Thymus (tissue), 14 donors: ENCODE measurements around the gene WFDC12. TPM values are rescaled to one million over a fixed set of nuclear protein-coding genes. Genes with fewer than 3 reads are reported as not detected.
"Not testable (repeated sequence)": the region's sequence is repeated elsewhere in the genome, so short reads cannot be mapped to it uniquely, and the experiment has no call there.

Experiments used
- DNase-seq, 9 donors: peaks; one replicate each; pipeline ENCODE4 v3.0.0-alpha.2; 2013; ENCODE audit warnings: low spot score in 9 of 9, low read depth in 6 of 9, missing footprints in 1 of 9
- H3K27ac ChIP-seq, 2 donors: one replicate each; pipeline ENCODE4 v1.5.1; 2013; ENCODE audit warnings: control low read depth in 1 of 2, low read depth in 1 of 2, low read length in 1 of 2, mild to moderate bottlenecking in 1 of 2, moderate library complexity in 1 of 2
- H3K27me3 ChIP-seq, 2 donors: one replicate each; pipeline ENCODE4 v1.5.1; 2013; ENCODE audit warnings: low read length in 1 of 2; ENCODE audit not compliant: control insufficient read depth in 2 of 2, insufficient read depth in 1 of 2
- H3K36me3 ChIP-seq, 2 donors: one replicate each; pipeline ENCODE4 v1.5.1; 2013; ENCODE audit warnings: low read length in 1 of 2, mild to moderate bottlenecking in 1 of 2, moderate library complexity in 1 of 2; ENCODE audit not compliant: control insufficient read depth in 2 of 2, insufficient read depth in 2 of 2
- H3K4me1 ChIP-seq, 2 donors: one replicate each; pipeline ENCODE4 v1.5.1; 2013; ENCODE audit warnings: low read length in 2 of 2; ENCODE audit not compliant: control insufficient read depth in 2 of 2, insufficient read depth in 2 of 2
- H3K4me3 ChIP-seq, 2 donors: one replicate each; pipeline ENCODE4 v1.5.1; 2013; ENCODE audit warnings: low read length in 2 of 2, control low read depth in 1 of 2, mild to moderate bottlenecking in 1 of 2
- H3K9me3 ChIP-seq, 2 donors: one replicate each; pipeline ENCODE4 v1.5.1; 2013; ENCODE audit warnings: low read length in 1 of 2, mild to moderate bottlenecking in 1 of 2; ENCODE audit not compliant: control insufficient read depth in 2 of 2, insufficient read depth in 1 of 2
- WGBS: extraction: QIAGEN DNeasy Blood & Tissue Kit; methylation state at CpG from one replicate; pipeline ENCODE4 v1.1.7; 2013; 5-methylcytosine and 5-hydroxymethylcytosine counted together
- long read RNA-seq, 10 donors: transcript quantifications; one replicate each; lab custom pipeline, GENCODE V29; 2026
- polyA plus RNA-seq: library from polyadenylated mRNA; stranded (reverse); fragments of 200-250 nt; gene quantifications from one replicate; pipeline ENCODE4 v1.2.3, GENCODE V29; 2013
- total RNA-seq: library from RNA; stranded (reverse); fragments of 120-200 nt; gene quantifications from one replicate; pipeline ENCODE4 v1.2.4, GENCODE V29; 2013
- donor health status: healthy.

The WFDC12 gene
- total RNA-seq (1.0 TPM), polyA plus RNA-seq (6.8 TPM)
- long read RNA-seq, donor 1, result 0 reads
- long read RNA-seq, donor 2, result 0 reads
- long read RNA-seq, donor 3, partial matches to known transcripts, result 0 of 1 reads
- long read RNA-seq, donor 3, other reads (novel, unspliced or antisense), result 0 of 1 reads
- long read RNA-seq, donor 4, result 0 reads
- long read RNA-seq, donor 5, result 0 reads
- long read RNA-seq, donor 6, result 0 reads
- long read RNA-seq, donor 7, partial matches to known transcripts, result 0 of 1 reads
- long read RNA-seq, donor 7, other reads (novel, unspliced or antisense), result 0 of 1 reads
- long read RNA-seq, donor 8, result 0 reads
- long read RNA-seq, donor 9, result 0 reads
- long read RNA-seq, donor 10, result 0 reads

DNA sequence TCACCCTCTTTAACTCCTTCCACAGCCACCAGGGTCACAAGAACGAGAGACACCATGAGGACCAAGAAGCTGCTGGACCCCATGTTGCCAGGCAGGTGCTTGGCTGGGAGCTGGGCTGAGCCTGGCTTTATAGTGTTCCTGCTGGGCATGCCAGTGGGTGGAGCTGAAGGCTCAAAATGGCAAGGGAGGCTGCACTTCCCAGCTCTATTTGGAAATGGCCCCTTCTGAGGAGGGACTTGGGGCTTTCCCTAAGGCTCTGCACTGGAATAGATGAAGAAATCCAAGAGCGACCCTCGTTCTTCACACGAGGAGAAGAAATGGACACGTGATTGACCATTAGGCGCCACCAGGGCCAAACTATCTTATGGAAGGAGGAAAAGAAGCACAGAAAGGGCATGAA, at the start of gene WFDC12:
Gene WFDC12, minus strand, starts transcription at position 101 of the 400 bp plus-strand sequence. Its CDS starts 18 bp downstream, at position 83.
- H3K27me3 ChIP-seq, result peaks cover 0 to 6% of the 10 kb centered on the region in 2 donors
- no peaks in the 10 kb centered on the region for H3K9me3 ChIP-seq
- 95% methylated on average over 6 of the region's 6 CpGs for WGBS
- no peak within 1 kb of the TSS for H3K27ac ChIP-seq
- H3K4me1 ChIP-seq, result no peaks in the 10 kb centered on the region
- DNase-seq, result no peak
- H3K4me3 ChIP-seq, result no peak within 1 kb of the TSS
- H3K36me3 ChIP-seq, result no peaks in the 10 kb centered on the region

DNA sequence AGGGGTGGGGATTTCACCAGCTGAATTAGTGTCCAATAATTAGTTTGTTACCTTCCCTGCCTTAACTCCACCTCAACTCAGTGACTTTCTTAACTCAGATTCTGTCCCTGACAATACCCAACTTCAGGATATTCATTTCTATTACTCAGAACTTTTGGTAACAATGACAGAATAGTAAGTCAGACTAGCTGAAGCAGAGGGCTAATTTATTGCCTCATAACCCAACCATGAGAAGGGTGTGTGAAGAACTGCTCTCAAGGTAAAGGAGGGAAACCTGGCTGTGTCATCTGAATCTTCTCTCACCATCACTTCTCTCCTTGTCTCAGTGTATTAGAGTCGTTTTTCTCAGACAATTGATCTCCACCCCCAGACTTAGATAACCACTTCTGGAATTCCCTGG, 49.3 kb upstream of the WFDC12 start:
- 31% methylated on average over 1 of the region's 1 CpG for WGBS
- no peak for DNase-seq
- no peaks in the 10 kb centered on the region for H3K9me3 ChIP-seq
- H3K36me3 ChIP-seq, result no peaks in the 10 kb centered on the region
- H3K4me3 ChIP-seq, result no peak overlapping the region
- H3K27me3 ChIP-seq, result peaks cover 0 to 3% of the 10 kb centered on the region in 2 donors
- H3K27ac ChIP-seq, result no peak overlapping the region
- no peaks in the 10 kb centered on the region for H3K4me1 ChIP-seq

GRCh38 chr20:45164906-45165305, 40.6 kb upstream of the WFDC12 start:
- no peaks in the 10 kb centered on the region for H3K9me3 ChIP-seq
- H3K4me3 ChIP-seq, result no peak overlapping the region
- no peaks in the 10 kb centered on the region for H3K36me3 ChIP-seq
- no peaks in the 10 kb centered on the region for H3K4me1 ChIP-seq
- DNase-seq, result no peak
- WGBS, result 84% methylated on average over 1 of the region's 1 CpG
- no peaks in the 10 kb centered on the region for H3K27me3 ChIP-seq
- H3K27ac ChIP-seq, result no peak overlapping the region

- no peak overlapping the region for H3K27ac ChIP-seq
- no peaks in the 10 kb centered on the region for H3K4me1 ChIP-seq
- H3K9me3 ChIP-seq, result no peaks in the 10 kb centered on the region
- WGBS, result 68% methylated on average over 1 of the region's 1 CpG
- DNase-seq, result no peak
- H3K27me3 ChIP-seq, result no peaks in the 10 kb centered on the region
- H3K36me3 ChIP-seq, result no peaks in the 10 kb centered on the region
- H3K4me3 ChIP-seq, result no peak overlapping the region
Measured at GRCh38 chr20:45163083-45163803, 39.0 kb upstream of the WFDC12 start.

- no peak overlapping the region for H3K27ac ChIP-seq
- no peaks in the 10 kb centered on the region for H3K27me3 ChIP-seq
- H3K4me1 ChIP-seq, result no peaks in the 10 kb centered on the region
- H3K4me3 ChIP-seq, result no peak overlapping the region
- no peaks in the 10 kb centered on the region for H3K9me3 ChIP-seq
- DNase-seq, result no peak
- H3K36me3 ChIP-seq, result no peaks in the 10 kb centered on the region
- WGBS, result 60% methylated on average over 1 of the region's 1 CpG
Measured at GRCh38 chr20:45157962-45158361, 33.7 kb upstream of the WFDC12 start.

- no peaks in the 10 kb centered on the region for H3K4me1 ChIP-seq
- DNase-seq, result no peak
- H3K27me3 ChIP-seq, result no peaks in the 10 kb centered on the region
- H3K4me3 ChIP-seq, result no peak overlapping the region
- no peaks in the 10 kb centered on the region for H3K9me3 ChIP-seq
- WGBS, result 49% methylated on average over 2 of the region's 2 CpGs
- H3K27ac ChIP-seq, result no peak overlapping the region
- no peaks in the 10 kb centered on the region for H3K36me3 ChIP-seq
Measured at GRCh38 chr20:45156713-45157112, 32.4 kb upstream of the WFDC12 start.

DNA sequence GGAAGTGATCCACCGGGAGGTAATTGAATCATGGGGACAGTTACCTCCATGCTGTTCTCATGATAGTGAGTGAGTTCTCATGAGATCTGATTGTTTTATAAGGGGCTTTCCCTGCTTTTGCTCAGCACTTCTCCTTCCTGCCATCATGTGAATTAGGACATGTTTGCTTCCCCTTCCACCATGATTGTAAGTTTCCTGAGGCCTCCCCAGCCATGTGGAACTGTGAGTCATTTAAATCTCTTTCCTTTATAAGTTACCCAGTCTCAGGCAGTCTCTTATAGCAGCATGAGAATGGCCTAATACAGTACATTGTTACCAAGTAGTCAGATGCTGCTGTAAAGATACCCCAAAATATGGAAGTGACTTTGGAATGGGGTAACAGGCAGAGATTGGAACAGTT, 30.5 kb upstream of the WFDC12 start:
- WGBS, result 98% methylated on average over 1 of the region's 1 CpG
- H3K9me3 ChIP-seq, H3K4me1 ChIP-seq, H3K27ac ChIP-seq, DNase-seq, H3K36me3 ChIP-seq, H3K27me3 ChIP-seq, H3K4me3 ChIP-seq: not testable (repeated sequence)

DNA sequence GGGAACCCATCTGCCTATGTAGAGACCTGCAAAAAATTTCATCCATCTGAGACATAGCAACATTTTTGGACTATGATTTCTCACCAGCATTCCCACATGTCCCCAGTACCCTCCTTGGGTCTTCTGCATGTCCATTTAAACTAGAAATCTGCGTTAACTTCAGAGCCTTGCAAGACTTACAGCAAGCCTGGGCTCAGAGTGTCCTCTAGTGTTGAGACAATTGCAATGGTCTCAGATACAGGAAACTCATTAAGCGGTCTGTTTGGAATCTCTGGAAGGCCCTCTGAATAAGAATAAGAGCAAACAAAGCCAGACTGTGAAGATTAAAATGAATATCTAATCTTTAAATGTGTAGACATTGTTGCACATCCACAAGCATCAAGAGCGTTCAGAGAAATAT, 29.9 kb upstream of the WFDC12 start:
- WGBS, result 87% methylated on average over 3 of the region's 3 CpGs
- Histone ChIP-seq H3K4me3 (no peak overlapping the region), H3K4me1 (no peaks in the 10 kb centered on the region), H3K27ac (no peak overlapping the region), H3K27me3 (no peaks in the 10 kb centered on the region), H3K9me3 (no peaks in the 10 kb centered on the region), H3K36me3 (no peaks in the 10 kb centered on the region)
- no peak for DNase-seq

- 94% methylated on average over 1 of the region's 1 CpG for WGBS
- Histone ChIP-seq H3K36me3 (no peaks in the 10 kb centered on the region), H3K27me3 (no peaks in the 10 kb centered on the region), H3K27ac (no peak overlapping the region), H3K4me3 (no peak overlapping the region), H3K4me1 (no peaks in the 10 kb centered on the region), H3K9me3 (no peaks in the 10 kb centered on the region)
- peak in 2 of 9 donors; percentile 2 to 16 for DNase-seq
Measured at GRCh38 chr20:45153752-45154151, 29.5 kb upstream of the WFDC12 start.
